Left kidney (tissue), 2 donors: Measurements from ENCODE around the gene BAG3. TPM values are rescaled to one million over a fixed set of nuclear protein-coding genes. Genes with fewer than 3 reads are reported as not detected.
A peak's percentile ranks its signal among the peaks of the same experiment; 100 is the strongest.

ENCODE experiments used
- DNase-seq: peaks from one replicate; pipeline ENCODE4 v3.0.0-alpha.2; 2013
- polyA plus RNA-seq: library from polyadenylated mRNA; unstranded; fragments of 120-200 nt; gene quantifications from one replicate; pipeline ENCODE4 v1.2.1, GENCODE V29; 2013; ENCODE audit not compliant: insufficient read length

The BAG3 gene
- polyA plus RNA-seq, 1 donor = 24.5 TPM

- DNase-seq = no peak
These were observed 14.9 kb downstream of the BAG3 start for GRCh38 chr10:119665901-119666708.

- DNase-seq = no peak
These were observed 15.5 kb downstream of the BAG3 start for GRCh38 chr10:119666709-119667004.

- DNase-seq = no peak
These were observed 16.6 kb downstream of the BAG3 start for GRCh38 chr10:119667562-119668328.

- DNase-seq = no peak
These were observed 17.3 kb downstream of the BAG3 start for GRCh38 chr10:119668461-119668860.

GRCh38 chr10:119669331-119669730 is 18.2 kb downstream of the BAG3 start:
- DNase-seq = no peak

GRCh38 chr10:119669975-119670640 is 18.9 kb downstream of the BAG3 start:
- peak; percentile 15 for DNase-seq

- DNase-seq = no peak
These were observed 19.5 kb downstream of the BAG3 start for GRCh38 chr10:119670717-119671116.

GRCh38 chr10:119671381-119671780 is 20.2 kb downstream of the BAG3 start:
- DNase-seq = no peak

GRCh38 chr10:119672291-119672690 is 21.1 kb downstream of the BAG3 start:
- DNase-seq = no peak

- no peak for DNase-seq
These were observed 22.1 kb downstream of the BAG3 start for GRCh38 chr10:119673271-119673670.

GRCh38 chr10:119675483-119676170 is 24.4 kb downstream of the BAG3 start:
- DNase-seq = no peak

GRCh38 chr10:119677126-119677525 is 25.9 kb downstream of the BAG3 start:
- no peak for DNase-seq

GRCh38 chr10:119677904-119678755 is 26.9 kb downstream of the BAG3 start:
- no peak for DNase-seq

GRCh38 chr10:119679480-119679829 is 28.3 kb downstream of the BAG3 start:
- DNase-seq = no peak

- DNase-seq = no peak
These were observed 28.9 kb downstream of the BAG3 start for GRCh38 chr10:119680050-119680449.

- no peak for DNase-seq
These were observed 29.5 kb downstream of the BAG3 start for GRCh38 chr10:119680650-119681081.

GRCh38 chr10:119686465-119687191 is 35.4 kb downstream of the BAG3 start:
- peak; percentile 78 for DNase-seq

GRCh38 chr10:119687192-119688032 is 36.2 kb downstream of the BAG3 start:
- DNase-seq = no peak

GRCh38 chr10:119688033-119688508 is 36.9 kb downstream of the BAG3 start:
- DNase-seq = no peak
